ENCODE data around the gene PTGIS.

The PTGIS gene

DNA sequence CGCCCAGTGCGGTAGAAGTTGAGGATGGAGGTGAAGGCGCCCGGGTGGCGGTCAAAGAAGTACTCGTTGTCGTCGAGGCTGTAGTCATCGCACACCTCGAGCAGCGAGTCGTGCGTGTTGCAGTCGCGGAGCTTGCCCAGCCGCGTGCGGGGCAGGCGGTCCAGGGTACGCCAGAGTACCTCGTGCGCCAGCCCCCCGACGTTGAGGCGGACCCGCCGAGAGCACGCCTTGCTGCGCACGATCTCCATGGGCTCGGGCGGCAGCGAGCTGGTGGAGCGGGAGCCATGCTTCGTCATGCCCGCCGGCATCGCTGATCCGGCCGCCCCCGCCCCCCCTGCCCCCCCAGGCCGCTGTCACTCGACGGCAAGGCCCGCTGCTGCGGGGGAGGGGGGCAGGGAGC, 85.8 kb downstream of the PTGIS start:
- H3K27ac ChIP-seq (replicated peaks): no peak overlapping the region
- no peak overlapping the region for H3K4me3 ChIP-seq (replicated peaks; ENCODE audit: insufficient read depth, low read length)
- TF ChIP-seq POLR2AphosphoS5 (IDR thresholded peaks at IDR 0.05; ENCODE audit: low read depth) (no peak), GABPA (IDR thresholded peaks at IDR 0.05; ENCODE audit: low read depth) (no peak), SPI1 (IDR thresholded peaks at IDR 0.05; ENCODE audit: borderline replicate concordance, low read depth) (no peak), REST (IDR thresholded peaks at IDR 0.05; ENCODE audit: insufficient replicate concordance, low read depth) (no peak), CTCF (IDR thresholded peaks at IDR 0.05; ENCODE audit: insufficient read depth, low read length) (no peak)
- H3K27me3 ChIP-seq (ENCODE audit: insufficient read depth, poor library complexity, severe bottlenecking): peaks cover 25% of the 10 kb centered on the region
- no peak for DNase-seq (ENCODE audit: low read depth in 1 of 2, low spot score in 1 of 2)

DNA sequence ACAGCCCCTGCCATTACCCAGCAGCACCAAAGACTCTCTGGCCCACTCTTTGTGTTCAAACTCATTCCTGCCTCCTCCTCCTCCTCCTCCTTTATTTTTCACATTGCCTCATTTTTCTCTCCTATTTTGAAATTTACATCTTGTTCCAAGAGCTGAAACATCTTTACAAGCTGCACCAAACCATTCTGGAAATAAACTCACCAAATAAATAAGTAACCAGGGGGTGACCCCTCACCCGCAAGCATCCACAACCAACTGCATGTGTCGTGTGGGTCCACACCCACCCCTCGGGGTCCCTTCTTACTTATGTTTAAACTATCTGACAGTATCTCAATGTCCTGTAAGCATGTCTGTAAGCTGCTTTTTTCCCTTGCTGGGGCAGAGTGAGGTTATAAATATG, 86.8 kb downstream of the PTGIS start:
- no peak for DNase-seq (ENCODE audit: low read depth in 1 of 2, low spot score in 1 of 2)
- no peak overlapping the region for H3K4me3 ChIP-seq (replicated peaks; ENCODE audit: insufficient read depth, low read length)
- peaks cover 24% of the 10 kb centered on the region for H3K27me3 ChIP-seq (ENCODE audit: insufficient read depth, poor library complexity, severe bottlenecking)
- no peak overlapping the region for H3K27ac ChIP-seq (replicated peaks)
- TF ChIP-seq SPI1 (IDR thresholded peaks at IDR 0.05; ENCODE audit: borderline replicate concordance, low read depth) (no peak), POLR2AphosphoS5 (IDR thresholded peaks at IDR 0.05; ENCODE audit: low read depth) (no peak), REST (IDR thresholded peaks at IDR 0.05; ENCODE audit: insufficient replicate concordance, low read depth) (no peak), CTCF (IDR thresholded peaks at IDR 0.05; ENCODE audit: insufficient read depth, low read length) (no peak), GABPA (IDR thresholded peaks at IDR 0.05; ENCODE audit: low read depth) (no peak)

DNA sequence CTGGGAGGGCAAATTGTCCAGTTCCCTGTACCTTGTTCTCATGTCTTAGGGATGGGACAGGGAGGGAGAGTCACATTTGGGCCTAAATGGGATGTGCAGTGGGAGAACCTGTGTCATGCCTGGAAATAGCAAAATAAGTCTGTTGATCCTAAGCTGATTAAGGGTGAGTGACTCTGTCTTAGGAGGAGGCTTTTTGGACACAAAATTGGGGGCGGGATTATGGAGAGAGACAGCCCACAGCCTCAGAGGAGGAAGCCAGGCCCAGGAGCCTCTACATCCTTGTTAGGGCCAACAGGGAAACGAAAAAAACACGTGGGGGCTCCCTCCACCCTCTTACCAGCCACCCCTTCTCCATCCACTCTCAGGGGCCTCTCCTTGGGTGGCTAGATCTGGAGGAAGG, 87.7 kb downstream of the PTGIS start:
- TF ChIP-seq SPI1 (IDR thresholded peaks at IDR 0.05; ENCODE audit: borderline replicate concordance, low read depth): no peak
- TF ChIP-seq GABPA (IDR thresholded peaks at IDR 0.05; ENCODE audit: low read depth): no peak
- TF ChIP-seq POLR2AphosphoS5 (IDR thresholded peaks at IDR 0.05; ENCODE audit: low read depth): no peak
- no peak for TF ChIP-seq CTCF (IDR thresholded peaks at IDR 0.05; ENCODE audit: insufficient read depth, low read length)
- TF ChIP-seq REST (IDR thresholded peaks at IDR 0.05; ENCODE audit: insufficient replicate concordance, low read depth): no peak
- Histone ChIP-seq H3K27ac (replicated peaks) (no peak overlapping the region), H3K4me3 (replicated peaks; ENCODE audit: insufficient read depth, low read length) (no peak overlapping the region), H3K27me3 (ENCODE audit: insufficient read depth, poor library complexity, severe bottlenecking) (peaks cover 18% of the 10 kb centered on the region)
- no peak for DNase-seq (ENCODE audit: low read depth in 1 of 2, low spot score in 1 of 2)
